Fibroblast of skin of back (primary cell): Measurements from ENCODE around the gene PRRT2. TPM values are rescaled to one million over a fixed set of nuclear protein-coding genes. Genes with fewer than 3 reads are reported as not detected.
A peak's percentile ranks its signal among the peaks of the same experiment; 100 is the strongest.
"Not testable (repeated sequence)": the region's sequence is repeated elsewhere in the genome, so short reads cannot be mapped to it uniquely, and the experiment has no call there.

Experiments
- DNase-seq: peaks from one replicate; pipeline ENCODE4 v3.0.0-alpha.2; 2013
- polyA plus RNA-seq, 2 experiments: library from polyadenylated mRNA; unstranded; fragments of 120-200 nt; gene quantifications; one replicate each; pipeline ENCODE4 v1.2.1, GENCODE V29; 2013; ENCODE audit not compliant: insufficient read length in 2 of 2

Gene PRRT2
- polyA plus RNA-seq (2013, experiment 1 of 2; ENCODE audit: insufficient read length), result 4.5 TPM
- polyA plus RNA-seq (2013, experiment 2 of 2; ENCODE audit: insufficient read length), result 3.1 TPM

DNA sequence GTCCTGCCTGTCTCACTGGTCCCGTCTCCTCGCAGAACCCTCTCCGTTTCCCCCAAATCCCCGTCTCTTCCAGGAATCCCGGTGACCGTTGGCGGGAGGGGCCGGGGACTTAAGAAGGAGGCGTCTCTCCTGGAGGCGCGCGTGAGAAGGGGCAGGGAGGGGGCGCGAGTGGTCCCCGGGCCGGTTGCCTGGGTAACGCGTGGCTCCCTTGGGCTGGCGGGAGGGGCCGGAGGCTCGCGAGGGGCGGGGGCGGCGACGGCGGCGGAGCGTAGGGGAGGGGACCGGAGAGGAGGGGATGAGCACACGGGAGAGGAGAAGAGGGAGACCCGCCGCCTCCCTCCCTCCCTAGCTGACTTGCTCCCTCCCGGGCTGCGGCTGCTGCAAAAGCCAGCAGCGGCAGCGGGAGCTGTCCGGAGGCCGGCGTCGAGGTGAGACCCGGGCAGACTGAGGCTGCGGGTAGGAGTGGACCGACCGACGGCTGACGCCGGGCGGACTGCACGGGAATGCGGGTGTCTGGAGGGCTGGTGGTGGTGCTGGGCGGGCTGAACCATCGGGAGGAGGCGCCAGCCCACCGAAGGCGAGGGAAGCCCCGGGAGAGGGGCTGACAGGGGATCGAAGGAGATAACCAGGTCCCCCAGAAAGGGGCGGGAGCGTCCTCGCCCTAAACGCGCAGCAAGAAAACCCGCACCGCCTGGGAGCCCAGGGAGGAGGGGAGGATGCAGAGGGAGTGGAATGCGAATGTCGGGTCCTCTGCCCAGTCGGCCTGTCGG, at the start of gene PRRT2:
TSS of gene PRRT2 (plus strand) at position 298 of the 770 bp plus-strand sequence. CDS start 862 bp downstream, outside the sequence.
- DNase-seq, result peak; percentile 57

DNA sequence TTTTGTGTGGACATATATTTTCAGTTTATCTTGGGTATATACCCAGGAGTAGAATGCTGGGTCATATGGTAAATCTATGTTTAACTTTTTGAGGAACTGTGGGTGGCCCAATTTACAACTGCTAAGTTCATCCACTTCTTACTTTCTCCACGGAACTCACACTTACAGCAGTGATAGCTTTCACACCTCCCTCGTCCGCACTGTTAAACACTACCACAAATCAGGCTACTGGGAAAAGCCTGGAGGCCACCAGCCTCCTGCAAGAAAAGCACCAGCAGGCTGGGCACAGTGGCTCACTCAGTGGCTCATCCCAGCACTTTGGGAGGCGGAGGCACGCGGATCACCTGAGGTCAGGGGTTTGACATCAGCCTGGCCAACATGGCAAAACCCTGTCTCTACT, 48.7 kb upstream of the PRRT2 start:
- no peak for DNase-seq

DNA sequence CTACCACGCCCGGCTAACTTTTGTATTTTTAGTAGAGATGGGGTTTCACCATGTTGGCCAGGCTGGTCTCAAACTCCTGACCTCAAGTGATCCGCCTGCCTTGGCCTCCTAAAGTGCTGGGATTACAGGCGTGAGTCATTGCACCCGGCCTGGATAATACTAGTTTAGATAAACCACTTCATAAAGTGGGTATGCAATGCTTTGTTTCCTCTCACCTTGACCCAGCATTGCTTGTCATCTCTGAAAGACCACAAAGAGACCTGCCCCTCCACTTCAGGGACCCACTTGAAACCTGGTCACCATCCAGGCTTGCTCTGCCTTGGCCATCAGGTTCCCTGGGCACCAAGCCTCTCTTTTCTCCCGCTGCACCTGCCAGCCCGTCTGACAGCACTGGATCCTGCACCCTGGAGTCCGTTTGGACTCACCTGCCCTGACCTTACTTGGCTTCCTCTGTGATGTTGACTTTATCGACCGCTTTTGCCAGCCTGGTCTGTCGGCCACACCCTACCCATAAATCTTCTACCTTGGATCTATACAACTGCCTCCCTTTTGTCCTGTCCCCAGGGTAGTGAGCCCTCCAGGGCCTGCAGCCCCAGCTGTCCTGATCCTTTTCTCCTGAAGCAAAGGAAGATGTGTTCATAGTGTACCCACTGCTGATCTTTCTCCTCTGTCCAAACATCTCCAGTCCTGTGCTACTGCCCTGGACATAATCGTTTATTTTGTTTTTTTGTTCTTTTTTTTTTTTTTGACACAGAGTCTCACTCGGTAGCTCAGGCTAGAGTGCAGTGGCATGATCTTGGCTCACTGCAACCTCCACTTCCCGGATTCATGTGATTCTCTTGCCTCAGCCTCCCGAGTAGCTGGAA, 46.6 kb upstream of the PRRT2 start:
- DNase-seq, result no peak

DNA sequence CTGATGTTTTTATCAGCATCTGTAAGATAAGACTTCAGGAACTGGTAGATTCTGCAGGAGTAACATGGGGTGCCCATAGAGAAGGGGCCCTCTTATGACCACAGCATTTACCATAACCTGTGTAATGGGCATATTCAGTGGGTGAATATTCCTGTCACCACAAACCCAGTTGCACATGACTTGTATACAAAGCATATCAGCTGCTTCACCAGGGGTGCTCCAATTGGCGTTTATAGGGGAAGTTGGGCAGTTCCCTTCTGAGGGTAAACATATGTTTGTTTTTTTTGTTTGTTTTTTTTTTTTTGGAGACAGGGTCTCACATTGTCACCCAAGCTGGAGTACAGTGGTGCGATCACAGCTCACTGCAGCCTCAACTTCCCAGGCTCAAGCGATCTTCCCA, 45.4 kb upstream of the PRRT2 start:
- no peak for DNase-seq

DNA sequence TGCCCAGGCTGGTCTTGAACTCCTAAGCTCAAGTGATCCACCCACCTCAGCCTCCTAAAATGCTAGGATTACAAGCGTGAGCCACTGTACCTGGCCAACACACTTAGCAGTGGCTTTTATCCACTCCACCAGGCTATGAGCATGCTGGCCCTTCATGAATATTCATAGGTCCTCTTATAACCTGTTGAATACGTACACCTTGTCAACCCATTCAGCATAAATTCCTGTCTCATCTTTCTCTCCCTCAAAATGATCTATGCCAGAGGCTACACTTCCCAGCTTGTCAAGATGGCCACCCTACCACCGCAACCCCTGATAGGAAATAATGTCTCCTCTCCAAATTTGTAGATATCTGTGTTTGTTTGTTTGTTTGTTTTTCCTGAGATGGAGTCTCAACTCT, 44.9 kb upstream of the PRRT2 start:
- no peak for DNase-seq

DNA sequence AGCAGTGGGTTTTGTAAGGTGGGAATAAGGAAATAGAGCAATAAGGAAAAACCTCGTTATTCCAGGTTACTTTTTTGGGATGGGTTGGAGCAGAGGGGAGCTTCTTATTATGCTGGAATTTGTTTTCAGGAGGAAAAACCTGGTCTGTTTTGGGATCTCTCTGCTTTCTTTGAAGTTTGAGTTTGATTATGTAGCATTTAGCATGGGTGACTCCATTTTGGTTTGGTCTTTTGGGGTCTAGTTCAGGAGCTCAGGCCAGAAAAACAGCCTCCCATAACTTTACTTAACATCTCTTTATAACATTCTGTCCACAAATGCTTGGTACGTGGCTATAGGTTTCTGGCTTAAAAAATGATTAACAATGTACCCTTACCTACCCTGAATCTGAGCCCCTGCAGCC, 42.5 kb upstream of the PRRT2 start:
- DNase-seq, result no peak

DNA sequence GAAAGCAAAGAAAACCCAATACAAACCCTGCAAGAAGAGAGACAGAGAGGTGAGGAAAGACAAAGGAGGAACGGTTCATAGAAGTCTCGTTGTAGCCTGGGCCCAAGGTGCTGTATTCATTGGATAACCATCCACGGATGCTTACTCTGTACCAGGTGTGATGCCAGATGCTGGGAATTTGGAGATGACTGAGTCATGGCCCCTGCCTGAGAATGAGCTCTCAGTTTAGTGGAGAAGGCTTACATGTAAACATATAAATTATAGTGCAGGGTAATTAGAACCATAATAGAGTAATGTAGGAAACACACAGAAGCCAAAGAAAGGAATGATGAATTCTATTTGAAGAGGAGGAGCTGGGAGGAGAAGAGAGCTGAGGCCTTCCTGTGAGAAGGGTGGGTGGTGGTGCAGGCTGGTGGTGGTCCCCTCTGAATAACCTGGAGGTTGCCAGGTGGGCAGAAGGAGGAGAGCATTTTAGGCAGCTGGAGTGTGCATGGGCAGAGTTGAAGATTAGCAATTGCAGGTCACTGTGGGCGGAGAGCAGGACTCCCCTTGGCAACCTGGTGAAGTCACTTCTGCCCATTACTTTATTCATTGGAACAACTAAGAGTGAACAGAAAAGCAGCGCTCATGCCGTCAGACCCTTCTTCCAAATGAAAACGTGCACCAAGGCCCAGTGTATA, 41.6 kb upstream of the PRRT2 start:
- DNase-seq, result no peak

DNA sequence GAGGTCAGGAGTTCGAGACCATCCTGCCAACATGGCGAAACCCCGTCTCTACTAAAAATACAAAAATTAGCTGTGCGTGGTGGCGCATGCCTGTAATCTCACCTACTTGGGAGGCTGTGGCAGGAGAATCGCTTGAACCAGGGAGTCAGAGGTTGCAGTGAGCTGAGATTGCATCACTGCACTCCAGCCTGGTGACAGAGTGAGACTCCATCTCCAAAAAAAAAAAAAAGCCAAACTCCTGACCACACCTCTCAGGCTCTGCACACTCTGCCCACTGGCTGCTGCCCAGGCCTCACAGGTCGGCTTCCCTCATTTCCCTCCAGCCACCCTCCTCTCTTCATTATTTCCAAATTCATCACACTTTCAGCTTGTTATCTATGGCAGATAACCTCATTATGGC, 39.7 kb upstream of the PRRT2 start:
- not testable (repeated sequence) for DNase-seq

DNA sequence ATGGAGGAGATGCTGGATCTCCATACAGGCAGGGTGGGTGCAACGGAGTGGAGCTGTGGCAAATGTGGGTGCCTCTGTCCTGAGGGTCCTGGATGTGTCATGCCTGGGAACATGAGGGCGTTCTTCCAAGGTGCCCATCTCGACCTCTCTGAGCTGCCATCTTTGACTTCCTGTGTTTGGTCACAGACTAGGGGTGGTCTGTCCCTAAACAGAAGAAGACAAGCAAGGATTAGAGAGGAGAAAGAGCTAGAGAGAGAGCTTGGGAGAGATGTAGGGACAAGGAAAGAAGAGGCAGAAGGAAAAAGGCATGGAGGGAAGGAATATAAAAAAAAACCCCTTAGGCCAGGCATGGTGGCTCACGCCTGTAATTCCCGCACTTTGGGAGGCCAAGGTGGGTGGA, 37.3 kb upstream of the PRRT2 start:
- no peak for DNase-seq

DNA sequence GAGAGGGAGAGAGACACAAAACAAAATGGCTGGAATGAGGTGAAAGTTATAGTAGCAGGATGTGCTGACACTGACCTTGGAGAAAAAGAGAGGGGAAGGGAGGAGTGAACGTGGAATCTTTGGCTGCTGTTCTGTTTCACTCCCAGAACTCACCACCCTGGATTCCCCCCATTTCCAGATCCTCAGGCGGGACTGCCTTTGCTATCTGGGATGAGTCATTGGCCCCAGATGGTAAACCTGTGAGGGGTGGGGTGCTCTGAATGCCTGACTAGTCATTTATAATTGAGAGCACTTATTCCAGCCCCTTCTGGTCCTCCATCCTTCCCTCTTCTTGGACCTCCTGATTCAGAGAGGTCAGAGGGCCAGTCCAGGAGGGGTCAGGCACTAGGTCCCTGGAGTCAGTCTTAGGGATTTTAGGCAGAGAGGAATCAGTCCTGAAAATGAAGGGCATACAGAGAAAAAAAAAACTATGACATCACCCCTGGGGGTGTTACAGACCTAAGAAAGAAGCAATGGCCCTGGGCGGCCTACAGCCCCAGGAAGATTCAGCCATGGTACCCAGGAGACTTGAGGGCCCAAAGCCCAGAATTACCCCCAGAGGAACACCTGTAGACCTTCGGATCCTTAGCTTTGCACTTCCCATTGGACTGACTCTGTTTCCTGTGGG, 36.1 kb upstream of the PRRT2 start:
- peak; percentile 39 for DNase-seq

DNA sequence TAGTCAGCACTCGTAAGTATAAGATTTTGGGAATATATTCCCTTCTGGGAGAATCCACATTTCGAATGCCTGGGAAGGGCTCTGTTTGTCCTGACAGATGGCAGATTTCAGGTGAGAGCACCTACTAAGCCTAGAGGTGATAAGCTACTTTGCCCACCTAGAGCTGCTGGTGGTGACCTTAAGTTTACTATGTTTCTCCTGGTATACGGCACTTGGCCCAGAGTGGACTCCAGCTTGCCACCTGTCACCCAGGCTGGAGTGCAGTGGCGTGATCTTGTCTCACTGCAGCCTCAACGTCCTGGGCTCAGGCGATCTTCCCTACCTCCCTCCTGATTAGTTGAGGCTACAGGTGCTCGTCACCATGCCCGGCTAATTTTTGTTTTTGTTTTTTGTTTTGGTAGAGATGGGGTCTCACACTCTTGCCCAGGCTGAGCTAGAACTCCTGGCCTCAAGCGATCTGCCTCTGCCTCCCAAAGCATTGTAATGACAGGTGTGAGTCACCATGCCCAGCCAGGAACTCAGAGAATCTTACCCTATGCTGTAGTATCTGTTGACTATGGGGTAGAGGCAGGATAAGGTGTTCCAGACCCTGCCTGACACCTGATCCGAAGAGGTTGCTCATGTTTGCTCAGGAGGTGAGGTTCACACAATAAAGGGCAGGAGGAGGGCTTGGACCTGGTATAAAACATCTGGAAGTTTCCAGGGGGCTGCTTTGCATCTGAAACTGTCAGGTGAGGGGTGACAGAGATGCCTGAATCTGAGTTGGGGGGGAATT, 34.2 kb upstream of the PRRT2 start, which contains the start of gene ZG16:
TSS of gene ZG16 (plus strand) at position 681 of the 775 bp plus-strand sequence. CDS start 1,011 bp downstream, outside the sequence.
- DNase-seq, result no peak

DNA sequence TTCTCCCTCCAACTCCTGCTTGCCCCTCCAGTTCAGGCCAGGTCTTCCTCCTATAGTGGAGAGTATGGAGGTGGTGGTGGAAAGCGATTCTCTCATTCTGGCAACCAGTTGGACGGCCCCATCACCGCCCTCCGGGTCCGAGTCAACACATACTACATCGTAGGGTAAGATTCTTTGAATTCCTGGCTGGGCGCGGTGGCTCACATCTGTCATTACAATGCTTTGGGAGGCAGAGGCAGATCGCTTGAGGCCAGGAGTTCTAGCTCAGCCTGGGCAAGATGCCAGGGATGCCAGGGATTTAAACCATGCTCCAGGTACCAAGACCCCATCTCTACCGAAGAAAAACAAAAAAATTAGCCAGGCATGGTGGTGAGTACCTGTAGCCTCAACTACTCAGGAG, 32.5 kb upstream of the PRRT2 start:
- DNase-seq, result peak; percentile 27

DNA sequence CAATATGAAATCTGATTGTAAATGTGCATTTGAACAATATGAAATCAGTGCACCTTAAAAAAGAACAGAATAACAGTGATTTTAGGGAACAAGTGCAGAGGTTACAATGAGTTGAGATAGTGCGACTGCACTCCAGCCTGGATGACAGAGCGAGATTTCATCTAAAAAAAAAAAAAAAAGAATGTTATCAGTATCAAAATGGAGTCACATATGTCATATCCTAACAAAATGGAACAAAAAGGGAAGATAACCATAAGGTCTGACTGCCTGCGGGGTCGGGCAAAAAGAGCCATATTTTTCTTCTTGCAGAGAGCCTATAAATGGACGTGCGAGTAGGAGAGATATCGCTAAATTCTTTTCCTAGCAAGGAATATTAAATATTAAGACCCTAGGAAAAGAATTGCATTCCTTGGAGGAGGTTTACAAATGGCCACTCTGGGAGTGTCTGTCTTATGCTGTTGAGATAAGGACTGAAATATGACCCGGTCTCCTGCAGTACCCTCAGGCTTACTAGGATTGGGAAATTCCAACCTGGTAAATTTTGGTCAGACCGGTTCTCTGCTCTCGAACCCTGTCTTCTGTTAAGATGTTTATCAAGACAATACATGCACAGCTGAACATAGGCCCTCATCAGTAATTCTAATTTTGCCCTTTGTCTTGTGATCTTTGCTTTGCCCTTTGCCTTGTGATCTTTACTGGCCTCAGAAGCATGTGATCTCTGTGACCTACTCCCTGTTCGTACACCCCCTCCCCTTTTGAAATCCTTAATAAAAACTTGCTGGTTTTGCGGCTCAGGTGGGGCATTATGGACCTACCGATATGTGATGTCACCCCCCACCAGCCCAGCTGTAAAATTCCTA, 28.7 kb upstream of the PRRT2 start:
- DNase-seq, result not testable (repeated sequence)

DNA sequence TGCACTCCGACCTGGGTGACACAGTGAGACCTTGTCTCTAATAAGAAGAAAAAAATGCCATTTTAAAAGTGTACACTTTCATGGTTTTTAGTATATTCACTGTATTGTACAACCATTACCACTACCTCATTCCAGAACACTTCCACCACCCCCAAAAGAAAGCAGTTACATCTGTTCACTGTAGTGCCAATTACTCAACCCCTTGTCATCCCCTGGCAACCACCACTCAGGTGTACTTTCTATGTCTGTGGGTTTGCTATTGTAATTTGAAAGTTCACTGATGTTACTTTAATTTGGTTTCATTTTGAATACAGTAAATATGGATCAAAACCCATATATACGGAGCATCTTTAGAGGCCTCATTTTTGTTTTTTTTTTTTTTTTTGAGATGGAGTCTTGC, 27.8 kb upstream of the PRRT2 start:
- no peak for DNase-seq

DNA sequence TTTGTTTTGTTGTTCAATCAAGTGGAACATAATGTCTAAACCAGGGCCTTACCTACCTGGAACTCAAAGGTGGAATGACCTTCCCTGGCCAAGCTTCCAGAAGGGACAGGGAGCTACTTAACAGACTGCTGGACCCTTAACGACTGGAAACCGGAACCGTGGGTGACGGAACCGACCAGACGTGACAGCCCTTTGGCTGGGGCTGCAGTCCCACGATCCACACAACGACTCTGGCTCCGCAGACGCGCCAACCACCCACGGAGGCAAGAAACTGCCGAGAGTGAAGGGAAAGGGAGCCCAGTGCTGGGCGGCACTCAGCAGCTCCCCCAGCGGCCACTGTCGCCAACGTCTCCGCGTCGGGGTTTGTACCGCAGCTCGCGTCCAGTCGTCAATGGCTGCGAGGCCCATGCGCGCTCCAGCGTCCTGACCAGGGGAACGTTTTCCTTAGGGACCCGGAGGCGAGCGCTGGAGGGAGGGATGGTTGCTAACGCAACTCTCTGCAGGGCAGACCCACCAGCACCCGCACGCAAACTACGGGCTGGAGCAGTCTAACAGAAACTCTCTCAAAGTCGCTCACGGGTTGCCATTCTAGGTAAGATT, 27.0 kb upstream of the PRRT2 start:
- peak; percentile 64 for DNase-seq

DNA sequence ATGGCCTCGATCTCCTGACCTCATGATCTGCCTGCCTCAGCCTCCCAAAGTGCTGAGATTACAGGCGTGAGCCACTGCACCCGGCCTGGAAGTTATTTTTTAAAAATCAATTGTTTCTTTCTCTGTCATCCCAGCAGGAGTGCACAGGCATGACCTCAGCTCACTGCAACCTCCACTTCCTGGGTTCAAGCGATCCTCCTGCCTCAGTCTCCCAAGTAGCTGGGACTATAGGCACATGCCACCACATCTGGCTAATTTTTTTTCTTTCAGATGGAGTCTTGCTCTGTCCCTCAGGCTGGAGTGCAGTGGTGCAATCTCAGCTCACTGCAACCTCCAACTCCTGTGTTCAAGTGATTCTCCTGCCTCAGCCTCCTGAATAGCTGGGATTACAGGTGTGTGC, 24.8 kb upstream of the PRRT2 start:
- not testable (repeated sequence) for DNase-seq

DNA sequence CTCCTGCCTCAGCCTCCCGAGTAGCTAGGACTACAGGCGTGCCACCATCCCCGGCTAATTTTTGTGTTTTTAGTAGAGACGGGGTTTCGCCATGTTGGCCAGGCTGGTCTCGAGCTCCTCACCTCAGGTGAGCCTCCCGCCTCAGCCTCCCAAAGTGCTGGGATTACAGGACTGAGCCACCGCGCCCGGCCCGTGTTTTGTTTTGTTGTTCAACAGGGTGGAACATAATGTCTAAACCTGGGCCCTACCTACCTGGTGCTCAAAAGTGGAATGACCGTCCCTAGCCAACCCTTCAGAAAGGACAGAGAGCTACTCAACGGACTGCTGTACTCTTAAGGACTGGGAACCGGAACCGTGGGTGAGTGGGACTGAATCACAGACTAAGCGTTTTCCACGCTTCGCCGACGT, 22.2 kb upstream of the PRRT2 start:
- no peak for DNase-seq

DNA sequence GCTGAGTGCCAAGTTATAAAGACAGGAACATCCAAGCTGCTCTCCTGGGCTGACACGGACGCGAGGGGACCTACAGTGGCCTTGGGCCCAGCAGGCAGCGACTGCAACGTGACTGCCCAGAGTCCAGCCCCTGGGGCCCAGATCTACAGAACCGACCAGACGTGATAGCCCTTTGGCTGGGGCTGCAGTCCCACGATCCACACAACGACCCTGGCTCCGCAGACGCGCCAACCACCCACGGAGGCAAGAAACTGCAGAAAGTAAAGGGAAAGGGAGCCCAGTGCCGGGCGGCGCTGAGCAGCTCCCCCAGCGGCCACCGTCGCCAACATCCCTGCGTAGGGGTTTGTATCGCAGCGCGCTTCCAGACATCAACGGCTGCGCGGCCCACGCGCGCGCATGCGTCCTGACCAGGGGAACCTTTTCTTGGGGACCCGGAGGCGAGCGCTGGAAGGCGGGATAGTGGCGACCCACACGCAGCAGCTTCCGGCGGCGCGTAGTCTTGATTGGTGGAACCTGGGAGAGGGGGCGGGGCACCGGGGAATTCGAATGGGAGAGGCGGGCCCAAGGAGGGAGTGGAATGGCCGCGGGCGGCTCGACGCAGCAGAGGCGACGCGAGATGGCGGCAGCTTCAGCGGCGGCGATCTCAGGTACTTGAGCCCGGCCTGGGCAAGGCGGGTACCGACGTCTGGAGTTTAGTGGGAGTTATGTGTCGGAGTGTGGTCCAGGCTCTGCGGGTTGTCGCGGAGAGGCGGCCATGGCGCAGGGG, 21.6 kb upstream of the PRRT2 start, which contains the start of gene KIF22:
TSS of gene KIF22 (plus strand) at position 569 of the 766 bp plus-strand sequence. CDS start at position 578, 9 bp downstream.
- DNase-seq, result peak; percentile 98
